GM13977 (cell line): ENCODE measurements around the gene APC2.

ENCODE experiments used
- DNase-seq: peaks from one replicate; pipeline ENCODE4 v3.0.0; 2012; ENCODE audit warnings: low spot score
- CTCF ChIP-seq: IDR thresholded peaks from 2 replicates; pipeline ENCODE4 v1.5.1; 2012; ENCODE audit warnings: mild to moderate bottlenecking, control low read depth; ENCODE audit not compliant: insufficient read depth; ENCODE audit errors: extremely low read depth, missing control alignments
- in situ Hi-C: fragments of 300-500 bp; cut with MboI; formaldehyde crosslinking; loops from one replicate; pipeline ENCODE4 v1.12.0; 2022; ENCODE audit warnings: low sequenced_read_pairs, low pct_unique_long_range_greater_than_20kb, mixed read lengths, inconsistent platforms; ENCODE audit not compliant: unreplicated experiment

APC2 gene

DNA sequence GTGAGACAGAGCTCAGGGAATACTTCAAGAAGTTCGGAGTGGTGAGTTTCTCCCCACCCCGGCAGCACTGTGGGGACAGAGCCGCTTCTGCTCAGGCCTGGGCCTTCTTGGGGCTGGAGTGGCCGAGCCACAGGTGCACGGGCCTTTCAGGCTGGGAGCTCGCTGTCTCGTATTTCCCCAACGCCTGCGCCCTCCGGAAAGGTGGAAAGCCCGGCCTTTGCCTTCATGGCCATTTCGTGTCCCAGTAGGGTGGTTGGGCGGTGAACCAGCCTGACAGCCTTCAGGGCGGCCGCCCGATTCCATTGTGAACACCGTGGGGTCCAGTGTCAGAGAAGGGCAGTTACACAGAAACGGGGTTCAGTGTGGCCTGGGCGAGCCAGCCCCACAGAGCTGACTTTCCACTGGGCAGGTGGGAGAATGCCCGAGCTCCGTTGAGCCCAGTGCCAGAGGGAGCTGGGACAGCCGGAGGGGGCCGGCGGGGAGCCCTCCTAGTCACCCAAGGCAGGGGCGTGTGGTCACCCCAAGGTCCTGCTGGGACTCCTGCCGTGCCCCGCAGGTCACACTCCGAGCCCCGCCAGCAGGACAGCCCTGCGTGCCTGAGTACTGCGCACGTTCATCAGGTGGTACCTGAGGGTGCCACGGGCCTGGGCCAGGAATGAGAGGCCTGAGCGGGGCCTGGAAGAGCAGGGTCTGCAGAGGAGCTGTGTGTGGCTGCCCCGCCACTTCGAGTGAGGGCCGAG is 28.5 kb upstream of the APC2 start:
- TF ChIP-seq CTCF = no peak
- in situ Hi-C loops = no loop called here
- no peak for DNase-seq

DNA sequence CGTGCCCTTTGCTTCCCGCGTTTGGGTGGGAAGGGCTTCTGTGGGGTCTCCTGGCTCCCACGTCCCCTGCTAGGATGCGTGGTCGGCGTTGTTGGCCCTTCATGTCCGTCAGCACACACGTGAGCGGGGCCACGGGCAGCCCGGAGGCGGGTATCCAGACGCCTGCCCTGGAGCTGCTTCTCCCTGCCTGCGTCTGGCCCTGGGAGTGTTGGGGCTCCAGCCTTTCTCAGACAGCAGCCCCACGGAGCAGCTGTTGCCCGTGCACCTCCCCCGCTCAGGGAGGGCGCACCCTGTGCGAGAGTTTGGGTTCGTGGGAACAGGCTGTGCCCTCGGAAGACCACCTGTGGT is 28.0 kb upstream of the APC2 start:
- no peak for DNase-seq
- TF ChIP-seq CTCF = no peak
- in situ Hi-C loops = no loop called here

DNA sequence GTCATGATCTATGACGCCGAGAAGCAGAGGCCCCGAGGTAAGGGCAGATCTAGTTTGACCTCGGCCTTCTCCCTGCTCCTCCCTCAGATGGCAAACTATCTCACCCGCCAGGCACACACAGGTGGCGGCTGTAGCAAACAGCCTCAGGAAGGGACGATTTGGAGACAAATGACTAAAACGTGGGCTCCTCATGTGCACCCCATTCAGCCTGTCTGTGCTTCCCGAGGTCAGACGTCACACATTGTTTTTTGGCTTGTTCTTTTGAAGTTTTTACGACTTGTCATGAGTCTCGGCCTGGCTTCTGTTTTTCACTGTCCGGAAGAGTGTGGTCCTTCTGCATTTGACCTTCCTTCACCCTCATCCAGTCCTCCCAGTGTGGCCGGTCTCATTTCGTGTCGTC is 27.6 kb upstream of the APC2 start:
- no peak for DNase-seq
- in situ Hi-C loops = no loop called here
- TF ChIP-seq CTCF = no peak

- no peak for TF ChIP-seq CTCF
These were observed 27.0 kb upstream of the APC2 start for GRCh38 chr19:1422943-1423342.

GRCh38 chr19:1423436-1424191 is 26.3 kb upstream of the APC2 start:
- in situ Hi-C loops = no loop called here
- no peak for TF ChIP-seq CTCF
- DNase-seq = no peak

More at GRCh38 chr19:1422943-1423342, 27.0 kb upstream of the APC2 start:
- DNase-seq = no peak
- in situ Hi-C loops = no loop called here

GRCh38 chr19:1424192-1424955 is 25.5 kb upstream of the APC2 start:
- no peak for DNase-seq
- in situ Hi-C loops = no loop called here
- TF ChIP-seq CTCF = no peak
